T-helper 17 cell (primary cell): ENCODE results near the gene ETS1. TPM values are rescaled to one million over a fixed set of nuclear protein-coding genes. Genes with fewer than 3 reads are reported as not detected.

Experiments
- ATAC-seq: fragments of 150-1000 bp; cut with Tn5 transposase; 2 replicates; pipeline ENCODE4 v1.10.0; 2021; ENCODE audit warnings: mild to moderate bottlenecking, moderate library complexity
- DNase-seq, 3 donors: peaks; one replicate each; pipeline versions ENCODE4 v3.0.0 to v3.0.0-alpha.2; 2020 to 2021
- H3K9me3 ChIP-seq: one replicate; pipeline ENCODE4 v1.7.0; 2013; ENCODE audit warnings: low read length, mild to moderate bottlenecking; ENCODE audit not compliant: control insufficient read depth, poor library complexity, severe bottlenecking
- H3K27ac Mint-ChIP-seq: one replicate; pipeline ENCODE4 v1.8.0; 2022; ENCODE audit warnings: mild to moderate bottlenecking, moderate library complexity, mixed read lengths
- H3K27me3 Mint-ChIP-seq: one replicate; pipeline ENCODE4 v1.8.0; 2022; ENCODE audit warnings: mixed read lengths
- H3K36me3 Mint-ChIP-seq: one replicate; pipeline ENCODE4 v1.8.0; 2022; ENCODE audit warnings: low read depth, mixed read lengths
- H3K4me1 Mint-ChIP-seq: one replicate; pipeline ENCODE4 v1.8.0; 2022; ENCODE audit warnings: mild to moderate bottlenecking, mixed read lengths
- H3K4me3 Mint-ChIP-seq: one replicate; pipeline ENCODE4 v1.8.0; 2022; ENCODE audit warnings: mild to moderate bottlenecking, moderate library complexity, mixed read lengths
- total RNA-seq, 4 donors: library from RNA in 2 of 4; stranded (reverse) in 2 of 4; gene quantifications; one replicate each; pipeline ENCODE4 v1.2.3 and lab custom pipeline; 2022 to 2026

The ETS1 gene
- total RNA-seq, 2 donors from 2014 or later: 670 to 745 TPM

GRCh38 chr11:128613300-128613995 lies 26.1 kb upstream of the ETS1 start:
- no peaks in the 10 kb centered on the region for H3K9me3 ChIP-seq
- DNase-seq (no peak), ATAC-seq (no peak)
- H3K27me3 Mint-ChIP-seq: no peaks in the 10 kb centered on the region
- no peak overlapping the region for H3K4me3 Mint-ChIP-seq
- H3K36me3 Mint-ChIP-seq: no peaks in the 10 kb centered on the region
- no peak overlapping the region for H3K27ac Mint-ChIP-seq
- H3K4me1 Mint-ChIP-seq: peaks cover 56% of the 10 kb centered on the region

DNA sequence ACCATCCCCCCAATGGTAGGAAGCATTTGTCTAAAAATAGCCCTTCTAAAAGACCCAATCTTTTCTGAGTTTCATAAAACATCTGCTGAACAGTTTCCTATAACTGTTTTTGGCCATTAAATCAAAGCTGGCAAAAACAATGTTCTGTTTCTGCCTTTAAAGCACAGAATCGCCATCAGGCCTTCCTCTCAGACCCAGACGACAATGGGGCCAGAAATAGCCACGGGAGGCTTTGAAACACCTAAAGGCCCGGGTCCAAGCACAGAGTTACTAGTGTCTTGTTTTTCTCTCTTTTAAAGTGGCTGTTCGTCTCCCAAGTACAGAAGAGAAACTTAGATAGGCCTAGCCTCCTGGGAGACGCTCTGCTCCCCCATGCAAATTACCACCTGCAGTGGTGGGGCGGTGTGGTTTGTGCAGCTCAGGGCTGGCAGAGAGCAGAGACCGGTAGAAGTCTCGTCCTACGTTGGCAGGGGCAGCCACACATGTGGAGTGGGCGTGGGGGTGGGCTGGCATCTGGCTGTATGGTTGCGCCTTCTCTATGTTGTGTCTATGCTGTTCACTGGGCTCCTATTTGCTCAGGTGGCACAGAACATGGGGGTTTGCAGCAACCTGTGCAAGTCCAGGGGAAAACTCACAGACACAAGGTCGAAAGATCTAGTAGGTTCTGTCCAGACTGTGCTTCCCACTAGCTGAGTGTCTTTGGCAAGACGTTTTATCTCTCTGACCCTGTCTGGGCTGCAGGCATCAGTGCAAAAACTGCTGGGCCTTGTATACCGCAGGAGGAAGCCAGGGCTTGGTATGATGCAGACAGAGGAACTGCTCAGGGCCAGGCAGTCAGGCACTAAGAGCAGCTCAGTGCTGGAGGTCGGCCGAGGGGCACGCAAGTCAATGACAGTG lies 23.6 kb upstream of the ETS1 start:
- H3K36me3 Mint-ChIP-seq: no peaks in the 10 kb centered on the region
- no peaks in the 10 kb centered on the region for H3K9me3 ChIP-seq
- H3K27me3 Mint-ChIP-seq: no peaks in the 10 kb centered on the region
- peak in 2 of 3 donors; percentile 35 to 36 for DNase-seq
- peaks cover 48% of the 10 kb centered on the region for H3K4me1 Mint-ChIP-seq
- H3K4me3 Mint-ChIP-seq: peak overlapping the region; percentile 85
- peak; percentile 91 for ATAC-seq
- H3K27ac Mint-ChIP-seq: peak overlapping the region; percentile 97

- Mint-ChIP-seq H3K36me3 (no peaks in the 10 kb centered on the region), H3K27me3 (no peaks in the 10 kb centered on the region), H3K4me3 (peak overlapping the region; percentile 86), H3K27ac (peak overlapping the region; percentile 97), H3K4me1 (peaks cover 42% of the 10 kb centered on the region)
- no peak for DNase-seq
- no peaks in the 10 kb centered on the region for H3K9me3 ChIP-seq
- ATAC-seq: no peak
Observed at GRCh38 chr11:128609785-128610184, 22.4 kb upstream of the ETS1 start.

- Mint-ChIP-seq H3K27me3 (no peaks in the 10 kb centered on the region), H3K4me3 (no peak overlapping the region), H3K36me3 (no peaks in the 10 kb centered on the region), H3K4me1 (peaks cover 40% of the 10 kb centered on the region), H3K27ac (peak overlapping the region; percentile 97)
- H3K9me3 ChIP-seq: no peaks in the 10 kb centered on the region
- DNase-seq (no peak), ATAC-seq (no peak)
Observed at GRCh38 chr11:128608746-128609407, 21.5 kb upstream of the ETS1 start.

GRCh38 chr11:128607819-128608218 lies 20.5 kb upstream of the ETS1 start:
- no peak overlapping the region for H3K27ac Mint-ChIP-seq

GRCh38 chr11:128604723-128605122 lies 17.4 kb upstream of the ETS1 start:
- H3K36me3 Mint-ChIP-seq: peaks cover under 1% of the 10 kb centered on the region
- peak overlapping the region; percentile 30 for H3K27ac Mint-ChIP-seq
- DNase-seq (no peak), ATAC-seq (no peak)
- H3K27me3 Mint-ChIP-seq: no peaks in the 10 kb centered on the region
- peaks cover 29% of the 10 kb centered on the region for H3K4me1 Mint-ChIP-seq
- no peaks in the 10 kb centered on the region for H3K9me3 ChIP-seq
- no peak overlapping the region for H3K4me3 Mint-ChIP-seq

More at GRCh38 chr11:128607819-128608218, 20.5 kb upstream of the ETS1 start:
- Mint-ChIP-seq H3K4me1 (peaks cover 43% of the 10 kb centered on the region), H3K27me3 (no peaks in the 10 kb centered on the region), H3K4me3 (no peak overlapping the region), H3K36me3 (no peaks in the 10 kb centered on the region)
- no peak for ATAC-seq
- H3K9me3 ChIP-seq: no peaks in the 10 kb centered on the region
- no peak for DNase-seq

DNA sequence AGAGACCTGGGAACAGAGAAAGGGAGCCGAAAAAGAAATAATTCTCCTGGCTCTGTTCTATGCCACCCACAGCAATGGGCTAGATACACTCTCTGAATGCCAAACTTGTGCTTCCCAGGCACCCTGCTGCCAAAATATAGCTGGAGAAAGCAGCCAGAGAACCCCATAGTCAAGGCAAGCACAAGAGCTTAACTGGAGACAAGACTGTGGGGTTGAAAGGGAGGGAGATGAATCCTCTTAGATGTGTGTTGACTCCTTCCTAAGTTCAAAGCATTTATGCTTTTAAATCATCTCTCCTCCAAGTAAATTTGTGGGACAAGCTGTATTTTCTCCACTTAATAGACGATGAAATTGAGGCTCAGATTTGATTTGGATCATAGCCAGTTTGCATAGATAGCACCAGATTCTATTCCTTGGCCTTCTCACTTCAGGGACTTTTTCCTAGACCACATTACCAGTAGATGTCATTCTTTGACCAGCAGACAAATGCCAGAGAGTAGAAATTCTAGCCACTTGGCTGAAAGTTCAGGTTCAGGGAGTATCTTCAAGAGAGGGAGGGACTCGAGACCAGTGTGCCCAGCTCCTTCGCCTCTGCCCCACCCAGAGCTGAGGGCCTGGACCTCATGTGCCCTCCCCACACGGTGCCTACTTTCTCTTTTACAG lies 16.5 kb upstream of the ETS1 start:
- DNase-seq (no peak), ATAC-seq (no peak)
- peaks cover 4% of the 10 kb centered on the region for H3K36me3 Mint-ChIP-seq
- H3K9me3 ChIP-seq: no peaks in the 10 kb centered on the region
- H3K4me1 Mint-ChIP-seq: peaks cover 25% of the 10 kb centered on the region
- no peak overlapping the region for H3K4me3 Mint-ChIP-seq
- H3K27me3 Mint-ChIP-seq: no peaks in the 10 kb centered on the region
- H3K27ac Mint-ChIP-seq: no peak overlapping the region

DNA sequence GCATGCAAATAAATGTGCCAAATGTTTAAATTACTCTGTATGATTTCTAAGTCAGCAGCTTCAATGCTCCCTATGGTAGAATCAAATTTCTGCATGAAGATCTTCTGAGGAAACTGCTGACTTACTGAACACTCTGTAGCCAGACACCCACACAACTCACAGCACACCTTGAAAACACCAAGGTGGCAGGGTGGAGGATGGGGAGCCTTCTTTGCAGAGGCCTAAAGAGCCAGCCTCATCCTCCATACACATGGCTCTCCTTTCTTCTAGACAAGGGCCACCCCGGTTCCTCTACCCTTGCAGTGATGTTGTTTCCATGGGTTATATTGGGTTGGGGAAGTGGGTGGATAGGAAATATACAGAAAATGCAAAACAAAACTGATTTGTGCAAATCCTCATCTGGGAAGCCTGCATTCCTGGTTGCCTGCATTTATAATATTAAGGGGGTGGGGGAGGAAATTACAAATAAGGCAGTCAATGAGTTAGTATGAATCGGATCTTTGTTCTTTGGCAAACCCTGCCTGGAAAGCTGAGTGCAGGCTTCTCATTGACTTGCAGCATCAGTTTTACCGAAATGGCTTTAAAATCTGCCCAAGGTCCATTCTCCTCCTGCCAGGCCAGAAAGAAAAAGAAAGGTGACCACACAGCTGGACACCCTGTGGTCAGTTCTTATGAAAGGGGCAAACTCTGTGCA lies 15.8 kb upstream of the ETS1 start:
- Mint-ChIP-seq H3K27me3 (no peaks in the 10 kb centered on the region), H3K4me1 (peaks cover 20% of the 10 kb centered on the region), H3K36me3 (peaks cover 4% of the 10 kb centered on the region), H3K27ac (peak overlapping the region; percentile 41), H3K4me3 (no peak overlapping the region)
- no peak for DNase-seq
- ATAC-seq: no peak
- H3K9me3 ChIP-seq: no peaks in the 10 kb centered on the region

DNA sequence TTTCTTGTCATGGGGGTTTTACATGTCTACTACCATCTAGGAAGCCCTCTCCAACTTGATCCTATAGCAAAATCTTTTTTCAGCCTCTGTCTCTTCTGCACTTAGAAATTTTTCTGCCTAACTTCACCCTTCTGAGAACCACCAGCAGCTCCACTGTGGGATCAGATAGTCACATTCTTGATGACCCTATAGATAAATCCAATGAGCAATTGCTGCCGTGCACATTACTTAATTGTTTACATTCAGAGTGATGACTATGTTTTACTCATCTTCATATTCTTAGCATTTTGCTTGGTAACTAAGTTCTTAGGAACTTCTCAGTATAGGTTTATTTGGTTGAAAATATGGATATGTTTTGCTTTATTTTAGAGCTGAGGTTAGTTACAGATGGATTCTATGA lies 12.4 kb upstream of the ETS1 start:
- DNase-seq: no peak
- peaks cover 16% of the 10 kb centered on the region for H3K4me1 Mint-ChIP-seq
- ATAC-seq: no peak
- H3K4me3 Mint-ChIP-seq: no peak overlapping the region
- H3K27ac Mint-ChIP-seq: no peak overlapping the region
- no peaks in the 10 kb centered on the region for H3K27me3 Mint-ChIP-seq
- no peaks in the 10 kb centered on the region for H3K9me3 ChIP-seq
- peaks cover 8% of the 10 kb centered on the region for H3K36me3 Mint-ChIP-seq

- H3K4me1 Mint-ChIP-seq: peaks cover 13% of the 10 kb centered on the region
- H3K9me3 ChIP-seq: no peaks in the 10 kb centered on the region
- H3K4me3 Mint-ChIP-seq: no peak overlapping the region
- H3K36me3 Mint-ChIP-seq: peaks cover 9% of the 10 kb centered on the region
- no peak for ATAC-seq
- H3K27me3 Mint-ChIP-seq: no peaks in the 10 kb centered on the region
- no peak overlapping the region for H3K27ac Mint-ChIP-seq
- DNase-seq: no peak
Observed at GRCh38 chr11:128598506-128599150, 11.3 kb upstream of the ETS1 start.

- Mint-ChIP-seq H3K27me3 (no peaks in the 10 kb centered on the region), H3K4me1 (peaks cover 11% of the 10 kb centered on the region), H3K27ac (no peak overlapping the region), H3K36me3 (peaks cover 9% of the 10 kb centered on the region), H3K4me3 (no peak overlapping the region)
- no peak for ATAC-seq
- DNase-seq: no peak
- H3K9me3 ChIP-seq: no peaks in the 10 kb centered on the region
Observed at GRCh38 chr11:128598096-128598495, 10.7 kb upstream of the ETS1 start.

DNA sequence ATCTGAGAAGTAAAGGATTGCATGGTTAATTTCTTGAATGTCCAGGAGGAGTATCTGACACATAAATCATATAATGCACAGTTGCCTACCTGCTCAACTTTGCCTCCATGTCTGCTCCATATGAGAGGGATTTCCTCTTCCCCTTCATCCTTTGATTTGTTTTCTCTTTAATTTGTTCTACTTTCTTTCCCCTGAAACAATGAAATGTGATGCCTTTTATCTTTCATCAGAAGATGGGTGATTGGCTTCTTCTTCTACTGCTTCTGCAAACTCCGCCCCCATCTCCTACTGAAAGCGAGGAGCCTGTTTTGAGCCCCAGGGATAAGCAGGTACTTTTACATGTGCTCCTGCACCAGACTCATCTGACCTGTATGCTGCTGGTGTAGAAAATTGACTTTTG lies 9.9 kb upstream of the ETS1 start:
- ATAC-seq (no peak), DNase-seq (no peak)
- H3K27me3 Mint-ChIP-seq: peaks cover 5% of the 10 kb centered on the region
- H3K27ac Mint-ChIP-seq: no peak overlapping the region
- no peaks in the 10 kb centered on the region for H3K9me3 ChIP-seq
- H3K4me3 Mint-ChIP-seq: no peak overlapping the region
- H3K36me3 Mint-ChIP-seq: peaks cover 9% of the 10 kb centered on the region
- H3K4me1 Mint-ChIP-seq: peaks cover 9% of the 10 kb centered on the region
